Ovary (tissue), 9 donors: ENCODE data around the gene VWDE. TPM values are rescaled to one million over a fixed set of nuclear protein-coding genes. Genes with fewer than 3 reads are reported as not detected.

Experiments
- DNase-seq, 5 donors: peaks; one replicate each; pipeline ENCODE4 v3.0.0-alpha.2; 2019 to 2020
- H3K27ac ChIP-seq, 2 donors: fragments of 200-600 bp; one replicate each; pipeline versions ENCODE4 v1.5.1 to v1.8.0; 2019 to 2022
- H3K27me3 ChIP-seq: fragments of 200-600 bp; one replicate; pipeline ENCODE4 v1.8.0; 2022
- H3K36me3 ChIP-seq: fragments of 200-600 bp; sonication (generic); one replicate; pipeline ENCODE4 v1.5.1; 2019
- H3K4me1 ChIP-seq: one replicate; pipeline ENCODE4 v1.8.1; 2013; ENCODE audit warnings: mild to moderate bottlenecking, moderate library complexity; ENCODE audit not compliant: insufficient read depth
- H3K4me3 ChIP-seq: fragments of 200-600 bp; sonication (generic); one replicate; pipeline ENCODE4 v1.5.1; 2017
- H3K9me3 ChIP-seq, 2 donors: fragments of 200-600 bp in 1 of 2; sonication (generic) in 1 of 2; one replicate each; pipeline versions ENCODE4 v1.5.1 to v1.8.1; 2013 to 2019; ENCODE audit warnings: mild to moderate bottlenecking in 1 of 2, moderate library complexity in 1 of 2
- EP300 ChIP-seq: sonication (generic); formaldehyde crosslinking; IDR thresholded peaks from one replicate; pipeline ENCODE4 v1.6.1; 2017; ENCODE audit warnings: antibody characterized with exemption
- POLR2A ChIP-seq: fragments of 450-650 bp; IDR thresholded peaks from one replicate; pipeline ENCODE4 v1.6.1; 2017; ENCODE audit warnings: antibody characterized with exemption, mild to moderate bottlenecking, moderate library complexity
- WGBS, 3 donors: extraction: QIAGEN DNeasy Blood & Tissue Kit in 1 of 3; methylation state at CpG; one replicate each; pipeline versions ENCODE4 v1.1.5 to v1.1.7; 2013 to 2017; 5-methylcytosine and 5-hydroxymethylcytosine counted together
- intact Hi-C, 4 donors: fragments of 100-400 bp; cut with DNase I; formaldehyde crosslinking; loops; one replicate each; pipeline versions ENCODE4 v1.11.0 to v1.15.1; 2022 to 2023
- polyA plus RNA-seq, 2 donors: library from polyadenylated mRNA; stranded (reverse); fragments of 200-250 nt in 1 of 2; fragments of 350-450 nt in 1 of 2; fragmentation: Illumina TruSeq in 1 of 2; extraction: RNeasy Lipid Tissue Mini Kit (QIAGEN cat#74804) in 1 of 2; gene quantifications; one replicate each; pipeline ENCODE4 v1.2.3, GENCODE V29; 2013 to 2014
- total RNA-seq, 7 donors: library from RNA; depleted of rRNA in 2 of 7; stranded (reverse); fragments of >200 nt in 2 of 7; fragmentation: NEBNext Ultra II Directional in 3 of 7; extraction: Animal tissue kit (Norgen Biotek cat#: 25700) in 3 of 7; gene quantifications; one replicate each; pipeline versions ENCODE4 v1.1.0 to v1.2.4, GENCODE V29; 2016 to 2023
- TF ChIP-seq, protein P1 (sequence below), 3 donors: fragments of 450-650 bp in 2 of 3; fragments of 200-600 bp in 1 of 3; IDR thresholded peaks; one replicate each; pipeline versions ENCODE4 v1.5.1 to v1.8.0; 2016 to 2022; ENCODE audit warnings: antibody characterized with exemption in 3 of 3, mild to moderate bottlenecking in 1 of 3
- donor health status: DM: no; HTN: no; CAD: no; lungs with moderate emphysema.
- donor health status: DM: no; HTN: no; CAD: no.
- donor health status: Bipolar disorder and iron deficiency.
- donor health status: DM: yes; HTN: yes; CAD: no.
- donor health status: DM: no; HTN: no; CAD: no.
- donor health status: DM: yes; HTN: yes; CAD: no.

Gene VWDE
- total and polyA plus RNA-seq, 9 donors: 0.08 to 2.6 (median 0.55) TPM; not detected in 1

- no peaks in the 10 kb centered on the region for H3K27me3 ChIP-seq
- no peak for TF ChIP-seq POLR2A
- TF ChIP-seq EP300: no peak
- TF ChIP-seq, protein P1, sequence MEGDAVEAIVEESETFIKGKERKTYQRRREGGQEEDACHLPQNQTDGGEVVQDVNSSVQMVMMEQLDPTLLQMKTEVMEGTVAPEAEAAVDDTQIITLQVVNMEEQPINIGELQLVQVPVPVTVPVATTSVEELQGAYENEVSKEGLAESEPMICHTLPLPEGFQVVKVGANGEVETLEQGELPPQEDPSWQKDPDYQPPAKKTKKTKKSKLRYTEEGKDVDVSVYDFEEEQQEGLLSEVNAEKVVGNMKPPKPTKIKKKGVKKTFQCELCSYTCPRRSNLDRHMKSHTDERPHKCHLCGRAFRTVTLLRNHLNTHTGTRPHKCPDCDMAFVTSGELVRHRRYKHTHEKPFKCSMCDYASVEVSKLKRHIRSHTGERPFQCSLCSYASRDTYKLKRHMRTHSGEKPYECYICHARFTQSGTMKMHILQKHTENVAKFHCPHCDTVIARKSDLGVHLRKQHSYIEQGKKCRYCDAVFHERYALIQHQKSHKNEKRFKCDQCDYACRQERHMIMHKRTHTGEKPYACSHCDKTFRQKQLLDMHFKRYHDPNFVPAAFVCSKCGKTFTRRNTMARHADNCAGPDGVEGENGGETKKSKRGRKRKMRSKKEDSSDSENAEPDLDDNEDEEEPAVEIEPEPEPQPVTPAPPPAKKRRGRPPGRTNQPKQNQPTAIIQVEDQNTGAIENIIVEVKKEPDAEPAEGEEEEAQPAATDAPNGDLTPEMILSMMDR (IDR thresholded peaks at IDR 0.05): no peak
- H3K9me3 ChIP-seq: no peaks in the 10 kb centered on the region
- 65 to 83% (median 81%) methylated on average over 7 of the region's 7 CpGs for WGBS, 3 donors
- no peak overlapping the region for H3K4me3 ChIP-seq
- H3K36me3 ChIP-seq: no peaks in the 10 kb centered on the region
- DNase-seq: no peak
- H3K4me1 ChIP-seq: no peaks in the 10 kb centered on the region
- H3K27ac ChIP-seq: no peak overlapping the region
- intact Hi-C loops: no loop called here
Measured at GRCh38 chr7:12370249-12370648, 33.4 kb downstream of the VWDE start.

DNA sequence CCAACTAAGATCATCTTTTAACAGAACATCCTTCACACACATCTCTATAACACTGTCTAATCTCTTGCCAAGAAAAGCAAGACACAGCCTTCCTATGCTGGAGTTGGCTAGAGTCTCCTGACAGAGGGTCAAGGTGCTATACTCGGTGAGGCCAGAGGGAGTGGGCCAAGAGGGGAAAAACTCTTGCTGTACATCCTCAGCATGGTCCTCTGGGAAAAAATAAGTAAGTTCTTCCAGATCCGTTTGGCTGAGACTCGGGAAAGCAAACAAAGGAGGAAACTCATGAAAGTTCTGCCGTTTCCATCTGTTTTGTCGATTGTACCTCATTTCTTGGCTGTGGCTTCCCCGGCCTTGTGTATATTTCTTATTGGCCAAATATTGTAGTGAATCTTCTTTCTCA is 33.9 kb downstream of the VWDE start:
- Histone ChIP-seq H3K36me3 (no peaks in the 10 kb centered on the region), H3K27ac (no peak overlapping the region), H3K4me1 (no peaks in the 10 kb centered on the region), H3K4me3 (no peak overlapping the region), H3K27me3 (no peaks in the 10 kb centered on the region), H3K9me3 (no peaks in the 10 kb centered on the region)
- DNase-seq: no peak
- TF ChIP-seq POLR2A: no peak
- TF ChIP-seq, protein P1 (IDR thresholded peaks at IDR 0.05): no peak
- TF ChIP-seq EP300: no peak
- 21 to 25% (median 21%) methylated on average over 6 of the region's 6 CpGs for WGBS, 3 donors
- intact Hi-C loops: no loop called here

- intact Hi-C loops: no loop called here
Measured at GRCh38 chr7:12369072-12369471, 34.6 kb downstream of the VWDE start.

DNA sequence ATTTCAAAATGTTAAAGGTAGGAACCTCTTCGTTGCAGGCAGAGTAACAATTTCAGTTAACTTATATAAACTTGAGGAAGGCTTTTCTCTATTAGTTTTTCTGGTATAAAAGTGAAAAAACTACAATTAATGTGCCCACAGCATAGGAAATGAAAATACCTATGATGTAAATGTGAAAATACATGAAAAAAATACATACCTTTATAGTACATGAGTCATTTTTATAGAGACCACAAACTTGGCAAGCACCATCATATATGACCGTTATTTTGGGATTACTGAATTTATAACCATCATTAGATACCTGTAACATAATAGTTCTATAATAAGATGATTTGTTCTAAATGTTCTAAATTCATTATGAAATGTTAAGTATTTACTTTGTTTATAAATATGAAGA is 42.7 kb downstream of the VWDE start:
- H3K27ac ChIP-seq: no peak overlapping the region
- H3K4me3 ChIP-seq: no peak overlapping the region
- 41 to 64% (median 43%) methylated on average over 2 of the region's 2 CpGs for WGBS, 3 donors
- no peak for DNase-seq
- TF ChIP-seq POLR2A: no peak
- no peak for TF ChIP-seq EP300
- TF ChIP-seq, protein P1 (IDR thresholded peaks at IDR 0.05): no peak
- no peaks in the 10 kb centered on the region for H3K4me1 ChIP-seq
- H3K27me3 ChIP-seq: no peaks in the 10 kb centered on the region
- intact Hi-C loops: no loop called here
- H3K9me3 ChIP-seq: no peaks in the 10 kb centered on the region
- H3K36me3 ChIP-seq: no peaks in the 10 kb centered on the region

More at GRCh38 chr7:12369072-12369471, 34.6 kb downstream of the VWDE start:
- Histone ChIP-seq H3K9me3 (no peaks in the 10 kb centered on the region), H3K4me1 (no peaks in the 10 kb centered on the region), H3K4me3 (no peak overlapping the region), H3K27me3 (no peaks in the 10 kb centered on the region), H3K27ac (no peak overlapping the region), H3K36me3 (no peaks in the 10 kb centered on the region)
- TF ChIP-seq, protein P1 (IDR thresholded peaks at IDR 0.05): no peak
- TF ChIP-seq EP300: no peak
- TF ChIP-seq POLR2A: no peak
- DNase-seq: no peak

DNA sequence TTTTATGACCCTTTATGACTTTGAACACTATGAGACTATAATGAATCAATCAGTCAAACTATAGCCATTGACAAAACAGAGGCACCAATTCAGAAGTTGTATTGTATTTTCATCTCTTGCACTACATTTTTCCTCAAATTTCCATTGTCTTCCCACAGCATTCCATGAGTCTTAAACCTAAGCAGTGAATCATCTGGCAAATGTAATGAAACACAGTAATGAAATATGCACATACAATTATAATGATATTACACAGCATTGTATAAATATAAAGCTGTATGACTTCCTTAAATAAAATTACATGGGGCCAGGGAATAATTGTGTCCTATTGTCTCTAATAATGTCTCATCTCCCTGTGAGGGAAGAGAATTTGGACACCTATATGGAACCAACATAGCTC is 45.0 kb downstream of the VWDE start:
- H3K4me1 ChIP-seq: no peaks in the 10 kb centered on the region
- no peak overlapping the region for H3K27ac ChIP-seq
- DNase-seq: no peak
- no peaks in the 10 kb centered on the region for H3K9me3 ChIP-seq
- TF ChIP-seq POLR2A: no peak
- TF ChIP-seq, protein P1 (IDR thresholded peaks at IDR 0.05): no peak
- intact Hi-C loops: no loop called here
- H3K4me3 ChIP-seq: no peak overlapping the region
- H3K36me3 ChIP-seq: no peaks in the 10 kb centered on the region
- H3K27me3 ChIP-seq: no peaks in the 10 kb centered on the region
